ENCODE data around the gene NBPF3.
"Not testable (repeated sequence)": the region's sequence is repeated elsewhere in the genome, so short reads cannot be mapped to it uniquely, and the experiment has no call there.

The NBPF3 gene

DNA sequence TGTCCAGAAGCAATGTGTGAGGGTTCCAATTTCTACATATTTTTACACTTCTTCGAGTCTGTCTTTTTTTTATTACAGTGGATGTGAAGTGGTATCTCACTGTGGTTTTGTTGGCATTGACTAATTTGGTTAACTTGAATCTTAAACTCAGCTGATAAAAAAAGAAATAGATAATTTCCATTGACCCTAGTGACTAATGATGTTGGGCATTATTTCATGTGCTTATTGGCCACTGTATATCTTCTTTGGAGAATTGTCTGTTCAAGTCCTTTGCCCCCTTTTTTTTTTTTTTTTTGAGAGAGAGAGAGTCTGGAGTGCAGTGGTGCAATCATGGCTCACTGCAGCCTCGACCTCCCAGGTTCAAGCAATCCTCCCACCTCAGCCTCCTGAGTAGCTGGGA lies 33.3 kb upstream of the NBPF3 start:
- Histone ChIP-seq H3K4me3 (replicated peaks; ENCODE audit: low read depth, low read length) (no peak overlapping the region), H3K27me3 (replicated peaks; ENCODE audit: control insufficient read depth, insufficient read depth, low read length) (no peaks in the 10 kb centered on the region; the same call in 1 of the 2 replicates), H3K36me3 (ENCODE audit: control insufficient read depth, insufficient read depth, low read length) (no peaks in the 10 kb centered on the region)
- TF ChIP-seq, protein P1, sequence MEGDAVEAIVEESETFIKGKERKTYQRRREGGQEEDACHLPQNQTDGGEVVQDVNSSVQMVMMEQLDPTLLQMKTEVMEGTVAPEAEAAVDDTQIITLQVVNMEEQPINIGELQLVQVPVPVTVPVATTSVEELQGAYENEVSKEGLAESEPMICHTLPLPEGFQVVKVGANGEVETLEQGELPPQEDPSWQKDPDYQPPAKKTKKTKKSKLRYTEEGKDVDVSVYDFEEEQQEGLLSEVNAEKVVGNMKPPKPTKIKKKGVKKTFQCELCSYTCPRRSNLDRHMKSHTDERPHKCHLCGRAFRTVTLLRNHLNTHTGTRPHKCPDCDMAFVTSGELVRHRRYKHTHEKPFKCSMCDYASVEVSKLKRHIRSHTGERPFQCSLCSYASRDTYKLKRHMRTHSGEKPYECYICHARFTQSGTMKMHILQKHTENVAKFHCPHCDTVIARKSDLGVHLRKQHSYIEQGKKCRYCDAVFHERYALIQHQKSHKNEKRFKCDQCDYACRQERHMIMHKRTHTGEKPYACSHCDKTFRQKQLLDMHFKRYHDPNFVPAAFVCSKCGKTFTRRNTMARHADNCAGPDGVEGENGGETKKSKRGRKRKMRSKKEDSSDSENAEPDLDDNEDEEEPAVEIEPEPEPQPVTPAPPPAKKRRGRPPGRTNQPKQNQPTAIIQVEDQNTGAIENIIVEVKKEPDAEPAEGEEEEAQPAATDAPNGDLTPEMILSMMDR (IDR thresholded peaks at IDR 0.05; ENCODE audit: insufficient read depth, low read length, poor library complexity, severe bottlenecking): no peak
- DNase-seq (ENCODE audit: extremely low read depth, insufficient read length): no peak

DNA sequence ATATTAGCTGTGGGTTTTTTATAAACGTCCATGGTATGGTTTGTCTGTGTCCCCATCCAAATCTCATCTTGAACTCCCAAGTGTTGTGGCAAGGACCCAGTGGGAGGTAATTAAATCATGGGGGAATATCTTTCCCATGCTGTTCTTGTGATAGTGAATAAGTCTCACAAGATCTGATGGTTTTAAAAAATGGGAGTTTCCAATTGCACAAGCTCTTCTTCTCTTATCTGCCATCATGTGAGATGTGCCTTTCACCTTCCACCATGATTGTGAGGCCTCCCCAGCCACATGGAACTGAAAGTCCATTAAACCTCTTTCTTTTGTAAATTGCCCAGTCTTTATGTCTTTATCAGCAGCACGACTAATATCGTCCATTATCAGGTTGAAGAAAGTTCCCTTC lies 30.0 kb upstream of the NBPF3 start:
- H3K36me3 ChIP-seq (ENCODE audit: control insufficient read depth, insufficient read depth, low read length); H3K4me3 ChIP-seq (replicated peaks; ENCODE audit: low read depth, low read length); DNase-seq (ENCODE audit: extremely low read depth, insufficient read length); H3K27me3 ChIP-seq (replicated peaks; ENCODE audit: control insufficient read depth, insufficient read depth, low read length): not testable (repeated sequence)

DNA sequence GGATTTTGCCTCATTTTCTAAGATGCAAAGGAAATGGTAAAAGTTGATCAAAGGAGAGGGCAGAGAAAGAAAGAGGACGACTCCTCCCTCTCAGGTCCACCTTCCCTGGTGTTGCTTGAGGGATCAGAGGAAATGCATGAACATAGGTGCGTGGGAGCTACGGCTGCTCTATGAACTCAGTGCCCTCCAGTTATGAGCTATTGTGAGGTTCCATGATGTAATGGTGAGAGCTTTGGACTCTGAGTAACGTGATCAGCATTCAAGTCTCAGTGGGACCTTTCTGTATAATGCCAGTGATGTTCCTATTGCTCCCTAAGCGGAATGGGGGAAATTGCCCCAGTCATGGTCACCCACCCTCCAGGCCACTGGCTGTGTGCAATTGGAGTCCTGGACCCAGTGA lies 25.9 kb upstream of the NBPF3 start:
- Histone ChIP-seq H3K27me3 (replicated peaks; ENCODE audit: control insufficient read depth, insufficient read depth, low read length) (no peaks in the 10 kb centered on the region), H3K4me3 (replicated peaks; ENCODE audit: low read depth, low read length) (no peak overlapping the region), H3K36me3 (ENCODE audit: control insufficient read depth, insufficient read depth, low read length) (no peaks in the 10 kb centered on the region)
- TF ChIP-seq, protein P1 (IDR thresholded peaks at IDR 0.05; ENCODE audit: insufficient read depth, low read length, poor library complexity, severe bottlenecking): no peak
- no peak for DNase-seq (ENCODE audit: extremely low read depth, insufficient read length)

DNA sequence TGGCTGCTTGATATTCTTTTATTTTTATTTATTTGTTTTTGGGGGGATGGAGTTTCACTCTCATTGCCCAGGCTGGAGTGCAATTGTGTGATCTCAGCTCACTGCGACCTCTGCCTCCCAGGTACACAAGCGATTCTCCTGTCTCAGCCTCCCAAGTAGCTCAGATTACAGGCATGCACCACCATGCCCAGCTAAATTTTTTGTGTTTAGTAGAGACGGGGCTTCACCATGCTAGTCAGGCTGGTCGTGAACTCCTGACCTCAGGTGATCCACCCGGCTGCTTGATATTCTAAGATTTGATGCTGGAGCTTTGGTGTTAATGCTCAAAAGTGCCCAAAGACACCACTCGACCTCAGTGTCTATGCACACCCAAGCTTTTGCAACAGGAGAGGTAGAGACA lies 19.6 kb upstream of the NBPF3 start:
- not testable (repeated sequence) for H3K4me3 ChIP-seq (replicated peaks; ENCODE audit: low read depth, low read length); H3K27me3 ChIP-seq (replicated peaks; ENCODE audit: control insufficient read depth, insufficient read depth, low read length); H3K36me3 ChIP-seq (ENCODE audit: control insufficient read depth, insufficient read depth, low read length); DNase-seq (ENCODE audit: extremely low read depth, insufficient read length)

DNA sequence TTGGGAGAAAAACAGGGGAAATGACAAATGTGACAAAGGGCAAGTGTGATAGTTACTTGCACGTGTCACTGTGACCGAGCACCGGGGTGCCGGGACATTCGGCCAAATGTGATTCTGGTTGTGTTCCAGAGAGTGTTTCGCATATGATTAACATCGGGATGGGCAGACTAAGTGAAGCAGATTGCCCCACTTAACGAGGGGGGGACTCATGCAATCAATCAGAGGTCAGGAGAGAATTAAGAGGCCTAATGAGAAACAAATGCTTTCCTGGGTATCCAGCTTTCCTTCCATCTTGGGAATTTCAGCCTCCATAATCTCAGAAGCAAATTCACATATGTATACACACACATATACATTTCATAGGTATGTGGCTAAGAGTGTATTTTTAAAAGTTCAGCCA lies 18.6 kb upstream of the NBPF3 start:
- H3K36me3 ChIP-seq (ENCODE audit: control insufficient read depth, insufficient read depth, low read length); DNase-seq (ENCODE audit: extremely low read depth, insufficient read length); H3K27me3 ChIP-seq (replicated peaks; ENCODE audit: control insufficient read depth, insufficient read depth, low read length); H3K4me3 ChIP-seq (replicated peaks; ENCODE audit: low read depth, low read length): not testable (repeated sequence)

DNA sequence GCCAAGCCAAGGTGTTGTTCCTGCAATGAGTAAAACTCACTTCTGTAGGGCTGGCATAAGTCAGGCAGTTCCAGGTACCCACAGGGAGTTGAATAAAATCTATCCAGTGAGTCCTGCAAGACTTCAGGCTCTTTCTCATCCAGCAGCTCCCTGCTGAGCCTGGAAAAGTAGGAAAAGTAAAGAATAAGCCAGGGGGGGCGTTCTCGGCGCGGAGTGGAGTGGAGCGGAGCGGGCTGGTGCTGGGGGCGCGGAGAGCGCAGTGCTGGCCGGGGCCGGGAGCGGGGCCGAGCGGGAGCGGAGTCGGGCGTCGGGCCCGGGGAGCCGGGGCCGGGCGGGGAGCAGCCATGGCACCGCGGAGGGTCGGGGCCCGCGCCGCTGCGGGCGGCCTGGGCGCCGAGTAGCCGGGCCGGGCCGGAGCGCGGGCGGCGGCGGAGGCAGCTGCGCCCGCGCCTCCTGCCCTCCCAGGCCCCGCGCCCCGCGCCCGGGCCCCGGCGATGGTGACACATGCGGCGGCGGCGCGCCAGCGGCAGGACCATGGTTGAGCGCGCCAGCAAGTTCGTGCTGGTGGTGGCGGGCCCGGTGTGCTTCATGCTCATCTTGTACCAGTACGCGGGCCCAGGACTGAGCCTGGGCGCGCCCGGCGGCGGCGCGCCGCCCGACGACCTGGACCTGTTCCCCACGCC lies 12.0 kb upstream of the NBPF3 start:
- H3K4me3 ChIP-seq (replicated peaks; ENCODE audit: low read depth, low read length): peak overlapping the region; percentile 27; the same call in 1 of the 2 replicates
- not testable (repeated sequence) for H3K27me3 ChIP-seq (replicated peaks; ENCODE audit: control insufficient read depth, insufficient read depth, low read length); H3K36me3 ChIP-seq (ENCODE audit: control insufficient read depth, insufficient read depth, low read length)
- DNase-seq (ENCODE audit: extremely low read depth, insufficient read length): peak; percentile 29

DNA sequence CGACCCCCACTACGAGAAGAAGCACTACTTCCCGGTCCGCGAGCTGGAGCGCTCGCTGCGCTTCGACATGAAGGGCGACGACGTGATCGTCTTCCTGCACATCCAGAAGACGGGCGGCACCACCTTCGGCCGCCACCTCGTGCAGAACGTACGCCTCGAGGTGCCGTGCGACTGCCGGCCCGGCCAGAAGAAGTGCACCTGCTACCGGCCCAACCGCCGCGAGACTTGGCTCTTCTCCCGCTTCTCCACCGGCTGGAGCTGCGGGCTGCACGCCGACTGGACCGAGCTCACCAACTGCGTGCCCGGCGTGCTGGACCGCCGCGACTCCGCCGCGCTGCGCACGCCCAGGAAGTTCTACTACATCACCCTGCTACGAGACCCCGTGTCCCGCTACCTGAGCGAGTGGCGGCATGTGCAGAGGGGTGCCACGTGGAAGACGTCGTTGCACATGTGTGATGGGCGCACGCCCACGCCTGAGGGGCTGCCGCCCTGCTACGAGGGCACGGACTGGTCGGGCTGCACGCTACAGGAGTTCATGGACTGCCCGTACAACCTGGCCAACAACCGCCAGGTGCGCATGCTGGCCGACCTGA lies 11.4 kb upstream of the NBPF3 start:
- not testable (repeated sequence) for H3K27me3 ChIP-seq (replicated peaks; ENCODE audit: control insufficient read depth, insufficient read depth, low read length); DNase-seq (ENCODE audit: extremely low read depth, insufficient read length); H3K36me3 ChIP-seq (ENCODE audit: control insufficient read depth, insufficient read depth, low read length)
- peak overlapping the region; percentile 27; the same call in 1 of the 2 replicates for H3K4me3 ChIP-seq (replicated peaks; ENCODE audit: low read depth, low read length)

DNA sequence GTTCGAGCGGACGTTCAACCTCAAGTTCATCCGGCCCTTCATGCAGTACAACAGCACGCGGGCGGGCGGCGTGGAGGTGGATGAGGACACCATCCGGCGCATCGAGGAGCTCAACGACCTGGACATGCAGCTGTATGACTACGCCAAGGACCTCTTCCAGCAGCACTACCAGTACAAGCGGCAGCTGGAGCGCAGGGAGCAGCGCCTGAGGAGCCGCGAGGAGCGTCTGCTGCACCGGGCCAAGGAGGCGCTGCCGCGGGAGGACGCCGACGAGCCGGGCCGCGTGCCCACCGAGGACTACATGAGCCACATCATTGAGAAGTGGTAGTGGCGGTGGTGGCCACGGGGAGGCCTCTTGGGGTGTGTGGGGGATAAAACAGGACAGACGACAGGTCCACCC lies 10.7 kb upstream of the NBPF3 start:
- DNase-seq (ENCODE audit: extremely low read depth, insufficient read length); H3K4me3 ChIP-seq (replicated peaks; ENCODE audit: low read depth, low read length); H3K36me3 ChIP-seq (ENCODE audit: control insufficient read depth, insufficient read depth, low read length); H3K27me3 ChIP-seq (replicated peaks; ENCODE audit: control insufficient read depth, insufficient read depth, low read length): not testable (repeated sequence)

DNA sequence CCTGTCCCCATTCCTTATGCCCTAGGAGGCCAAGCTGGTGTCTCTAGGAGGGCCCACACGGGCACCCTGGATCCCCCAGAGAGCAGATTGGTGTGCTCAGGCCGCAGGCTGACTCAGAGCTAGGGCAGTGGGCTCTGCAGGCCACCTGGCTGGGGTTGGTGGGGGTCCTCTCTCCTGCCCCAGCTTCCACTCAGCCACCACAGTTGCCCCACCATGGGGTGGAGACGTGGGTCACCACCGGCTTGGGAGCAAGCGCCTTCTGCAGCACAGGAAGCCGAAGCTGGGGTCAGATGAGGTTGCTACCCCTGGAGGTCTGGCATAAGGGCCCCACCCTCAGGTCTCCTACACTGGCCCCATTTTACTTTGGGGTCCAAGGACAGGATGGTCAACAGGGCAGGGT lies 9.1 kb upstream of the NBPF3 start:
- H3K27me3 ChIP-seq (replicated peaks; ENCODE audit: control insufficient read depth, insufficient read depth, low read length); H3K4me3 ChIP-seq (replicated peaks; ENCODE audit: low read depth, low read length); DNase-seq (ENCODE audit: extremely low read depth, insufficient read length); H3K36me3 ChIP-seq (ENCODE audit: control insufficient read depth, insufficient read depth, low read length): not testable (repeated sequence)
